ENCODE data around the gene PSG5.
"Not testable (repeated sequence)": the region's sequence is repeated elsewhere in the genome, so short reads cannot be mapped to it uniquely, and the experiment has no call there.

PSG5 gene

GRCh38 chr19:43186311-43186935, at the start of gene PSG5:
Gene PSG5 (minus strand): TSS chr19:43186536. CDS start chr19:43186405, 131 bp downstream.
- not testable (repeated sequence) for DNase-seq

- not testable (repeated sequence) for DNase-seq
Measured at GRCh38 chr19:43235686-43236085, 49.4 kb upstream of the PSG5 start.

- DNase-seq = no peak
Measured at GRCh38 chr19:43229315-43229714, 43.0 kb upstream of the PSG5 start.

- not testable (repeated sequence) for DNase-seq
Measured at GRCh38 chr19:43228730-43229129, 42.4 kb upstream of the PSG5 start.

GRCh38 chr19:43226986-43227385, 40.6 kb upstream of the PSG5 start:
- DNase-seq = not testable (repeated sequence)

GRCh38 chr19:43224855-43225253, 38.5 kb upstream of the PSG5 start:
- DNase-seq = no peak

- not testable (repeated sequence) for DNase-seq
Measured at GRCh38 chr19:43224201-43224854, 38.0 kb upstream of the PSG5 start.

GRCh38 chr19:43221891-43222290, 35.6 kb upstream of the PSG5 start:
- not testable (repeated sequence) for DNase-seq

GRCh38 chr19:43219136-43219535, 32.8 kb upstream of the PSG5 start:
- DNase-seq = not testable (repeated sequence)

GRCh38 chr19:43215881-43216280, 29.5 kb upstream of the PSG5 start:
- not testable (repeated sequence) for DNase-seq

GRCh38 chr19:43207991-43208390, 21.7 kb upstream of the PSG5 start:
- DNase-seq = no peak

- DNase-seq = not testable (repeated sequence)
Measured at GRCh38 chr19:43207174-43207573, 20.8 kb upstream of the PSG5 start.

GRCh38 chr19:43205471-43206105, 19.3 kb upstream of the PSG5 start, which contains the start of gene PSG4:
Gene PSG4 (minus strand): TSS chr19:43205638. CDS start chr19:43205536, 102 bp downstream.
- not testable (repeated sequence) for DNase-seq

- DNase-seq = not testable (repeated sequence)
Measured at GRCh38 chr19:43203611-43204010, 17.3 kb upstream of the PSG5 start.

GRCh38 chr19:43201891-43202290, 15.6 kb upstream of the PSG5 start:
- DNase-seq = not testable (repeated sequence)

GRCh38 chr19:43201337-43201801, 15.0 kb upstream of the PSG5 start:
- not testable (repeated sequence) for DNase-seq

GRCh38 chr19:43198686-43199419, 12.5 kb upstream of the PSG5 start:
- not testable (repeated sequence) for DNase-seq

- not testable (repeated sequence) for DNase-seq
Measured at GRCh38 chr19:43197666-43198397, 11.5 kb upstream of the PSG5 start.

GRCh38 chr19:43194397-43194796, 8.1 kb upstream of the PSG5 start:
- not testable (repeated sequence) for DNase-seq

GRCh38 chr19:43192381-43193155, 6.2 kb upstream of the PSG5 start:
- not testable (repeated sequence) for DNase-seq

GRCh38 chr19:43188092-43188491, 1.8 kb upstream of the PSG5 start:
- not testable (repeated sequence) for DNase-seq
